Liver (tissue), 3 donors: ENCODE data around the gene WSCD2.

Experiments used
- EGR1 ChIP-seq, 2 donors: IDR thresholded peaks; 2 replicates each; pipeline ENCODE4 v1.6.1; 2016 to 2018; ENCODE audit warnings: antibody characterized with exemption in 2 of 2, low read depth in 2 of 2
- GABPA ChIP-seq, 2 donors: IDR thresholded peaks in 1 of 2; conservative IDR thresholded peaks in 1 of 2; 2 replicates each; pipeline ENCODE4 v1.6.1; 2016; ENCODE audit warnings: antibody characterized with exemption in 2 of 2, mild to moderate bottlenecking in 1 of 2, moderate library complexity in 1 of 2
- RAD21 ChIP-seq, 2 donors: IDR thresholded peaks; 2 replicates each; pipeline ENCODE4 v1.6.1; 2016; ENCODE audit warnings: antibody characterized with exemption in 2 of 2, mild to moderate bottlenecking in 2 of 2
- TF ChIP-seq, protein P1 (sequence below): fragments of 150-350 bp; IDR thresholded peaks from 2 replicates; pipeline ENCODE4 v1.5.1; 2017; ENCODE audit warnings: improper control_type of control experiment, low read depth, low read length; ENCODE audit not compliant: missing input control
- TF ChIP-seq, protein P2 (sequence below): IDR thresholded peaks from 2 replicates; pipeline ENCODE4 v1.6.1; 2016; ENCODE audit warnings: antibody characterized with exemption
- donor health status: healthy.
- donor health status: healthy.

GRCh38 chr12:108270849-108271143 is 141.7 kb downstream of the WSCD2 start:
- TF ChIP-seq, protein P1, sequence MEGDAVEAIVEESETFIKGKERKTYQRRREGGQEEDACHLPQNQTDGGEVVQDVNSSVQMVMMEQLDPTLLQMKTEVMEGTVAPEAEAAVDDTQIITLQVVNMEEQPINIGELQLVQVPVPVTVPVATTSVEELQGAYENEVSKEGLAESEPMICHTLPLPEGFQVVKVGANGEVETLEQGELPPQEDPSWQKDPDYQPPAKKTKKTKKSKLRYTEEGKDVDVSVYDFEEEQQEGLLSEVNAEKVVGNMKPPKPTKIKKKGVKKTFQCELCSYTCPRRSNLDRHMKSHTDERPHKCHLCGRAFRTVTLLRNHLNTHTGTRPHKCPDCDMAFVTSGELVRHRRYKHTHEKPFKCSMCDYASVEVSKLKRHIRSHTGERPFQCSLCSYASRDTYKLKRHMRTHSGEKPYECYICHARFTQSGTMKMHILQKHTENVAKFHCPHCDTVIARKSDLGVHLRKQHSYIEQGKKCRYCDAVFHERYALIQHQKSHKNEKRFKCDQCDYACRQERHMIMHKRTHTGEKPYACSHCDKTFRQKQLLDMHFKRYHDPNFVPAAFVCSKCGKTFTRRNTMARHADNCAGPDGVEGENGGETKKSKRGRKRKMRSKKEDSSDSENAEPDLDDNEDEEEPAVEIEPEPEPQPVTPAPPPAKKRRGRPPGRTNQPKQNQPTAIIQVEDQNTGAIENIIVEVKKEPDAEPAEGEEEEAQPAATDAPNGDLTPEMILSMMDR: no peak
- no peak for TF ChIP-seq RAD21 (IDR thresholded peaks at IDR 0.05)
- no peak for TF ChIP-seq GABPA (IDR thresholded peaks at IDR 0.05 in 1 of 2, conservative IDR thresholded peaks at IDR 0.05 in 1 of 2)
- no peak for TF ChIP-seq EGR1 (IDR thresholded peaks at IDR 0.05; ENCODE audit: low read depth in 2 of 2)
- TF ChIP-seq, protein P2, sequence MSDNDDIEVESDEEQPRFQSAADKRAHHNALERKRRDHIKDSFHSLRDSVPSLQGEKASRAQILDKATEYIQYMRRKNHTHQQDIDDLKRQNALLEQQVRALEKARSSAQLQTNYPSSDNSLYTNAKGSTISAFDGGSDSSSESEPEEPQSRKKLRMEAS: no peak
